ENCODE data around the gene CST7. TPM values are rescaled to one million over a fixed set of nuclear protein-coding genes. Genes with fewer than 3 reads are reported as not detected.

The CST7 gene
- total and polyA plus RNA-seq, 2 donors from 2014 or later, result 1.4 to 3.7 TPM

DNA sequence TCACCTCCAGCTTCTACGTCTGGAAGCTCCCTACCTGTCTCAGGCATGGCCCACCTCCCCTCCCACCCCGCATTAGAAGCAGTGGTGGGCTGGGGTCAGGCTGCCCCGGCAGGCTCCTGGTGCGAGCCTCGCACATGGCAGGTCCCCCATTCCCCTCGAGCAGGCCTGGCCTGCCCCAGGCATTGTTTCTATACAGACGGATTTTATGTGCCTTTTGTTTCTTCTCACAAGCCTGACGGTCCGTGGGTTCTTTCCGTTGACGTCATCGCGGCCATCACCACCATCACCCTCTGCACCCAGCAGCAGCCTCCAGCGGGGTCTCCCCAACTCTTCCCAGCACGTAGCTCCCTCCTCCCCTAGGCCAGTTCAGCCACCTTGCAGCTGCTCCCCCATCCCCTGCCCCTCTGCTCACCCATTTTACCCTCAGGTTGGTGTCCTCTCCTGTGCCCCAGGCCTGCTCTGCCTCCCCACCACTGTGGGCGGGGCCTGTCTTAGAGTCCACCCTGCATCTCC, 4.6 kb downstream of the CST7 start:
- Histone ChIP-seq H3K4me1 (ENCODE audit: control insufficient read depth in 2 of 3, insufficient read depth in 2 of 3, low read depth in 1 of 3, low read length in 3 of 3) (no peaks in the 10 kb centered on the region), H3K4me3 (ENCODE audit: low read length in 3 of 3) (no peak overlapping the region), H3K27me3 (ENCODE audit: control insufficient read depth, insufficient read depth, low read length) (no peaks in the 10 kb centered on the region), H3K27ac (ENCODE audit: low read depth in 2 of 2, low read length in 2 of 2) (no peak overlapping the region), H3K9ac (ENCODE audit: low read length in 3 of 3) (no peak overlapping the region), H3K9me3 (ENCODE audit: control insufficient read depth in 2 of 3, insufficient read depth in 1 of 3, low read length in 3 of 3) (no peaks in the 10 kb centered on the region), H3K36me3 (ENCODE audit: control insufficient read depth in 2 of 3, insufficient read depth in 3 of 3, low read length in 3 of 3) (peaks cover 0 to 2% (median 0%) of the 10 kb centered on the region in 3 donors)
- FAIRE-seq (no peak), DNase-seq (peak in 1 of 5 donors; percentile 21)
- intact Hi-C loops (cut with DNase I), result no loop called here
- TF ChIP-seq CTCF (IDR thresholded peaks at IDR 0.05; ENCODE audit: borderline replicate concordance, extremely low read depth, insufficient read depth), result no peak

- H3K4me3 ChIP-seq (ENCODE audit: low read length in 3 of 3), result no peak overlapping the region
- H3K27me3 ChIP-seq (ENCODE audit: control insufficient read depth, insufficient read depth, low read length), result no peaks in the 10 kb centered on the region
- intact Hi-C loops (cut with DNase I), result no loop called here
- no peak for TF ChIP-seq CTCF (IDR thresholded peaks at IDR 0.05; ENCODE audit: borderline replicate concordance, extremely low read depth, insufficient read depth)
- no peak for DNase-seq
- peaks cover 0 to 2% (median 0%) of the 10 kb centered on the region in 3 donors for H3K36me3 ChIP-seq (ENCODE audit: control insufficient read depth in 2 of 3, insufficient read depth in 3 of 3, low read length in 3 of 3)
- no peaks in the 10 kb centered on the region for H3K4me1 ChIP-seq (ENCODE audit: control insufficient read depth in 2 of 3, insufficient read depth in 2 of 3, low read depth in 1 of 3, low read length in 3 of 3)
- no peak for FAIRE-seq
- H3K9ac ChIP-seq (ENCODE audit: low read length in 3 of 3), result no peak overlapping the region
- H3K9me3 ChIP-seq (ENCODE audit: control insufficient read depth in 2 of 3, insufficient read depth in 1 of 3, low read length in 3 of 3), result no peaks in the 10 kb centered on the region
- no peak overlapping the region for H3K27ac ChIP-seq (ENCODE audit: low read depth in 2 of 2, low read length in 2 of 2)
These were observed 5.1 kb downstream of the CST7 start for GRCh38 chr20:24954151-24954550.

DNA sequence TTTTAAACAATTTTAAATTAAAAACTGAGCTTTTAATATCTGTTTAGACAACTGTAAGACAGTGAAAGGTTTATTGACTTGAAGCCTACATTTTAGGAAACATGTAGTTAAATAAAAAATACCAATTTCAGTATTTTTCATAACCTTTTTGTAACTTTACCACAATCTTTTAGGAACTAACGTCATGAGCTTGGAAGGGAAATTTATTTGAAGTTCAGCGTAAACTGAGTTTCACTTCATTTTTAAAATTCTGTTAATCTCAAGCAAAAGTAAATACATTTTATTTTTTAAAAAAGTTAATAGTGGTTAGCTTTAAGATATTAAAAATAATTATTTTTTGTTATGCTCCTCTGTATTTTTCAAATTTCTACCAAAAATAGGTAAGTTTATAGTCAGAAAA, 5.5 kb downstream of the CST7 start:
- Histone ChIP-seq H3K9ac (ENCODE audit: low read length in 3 of 3) (no peak overlapping the region), H3K4me1 (ENCODE audit: control insufficient read depth in 2 of 3, insufficient read depth in 2 of 3, low read depth in 1 of 3, low read length in 3 of 3) (no peaks in the 10 kb centered on the region), H3K9me3 (ENCODE audit: control insufficient read depth in 2 of 3, insufficient read depth in 1 of 3, low read length in 3 of 3) (no peaks in the 10 kb centered on the region), H3K4me3 (ENCODE audit: low read length in 3 of 3) (no peak overlapping the region), H3K27ac (ENCODE audit: low read depth in 2 of 2, low read length in 2 of 2) (no peak overlapping the region), H3K36me3 (ENCODE audit: control insufficient read depth in 2 of 3, insufficient read depth in 3 of 3, low read length in 3 of 3) (peaks cover 0 to 2% (median 0%) of the 10 kb centered on the region in 3 donors), H3K27me3 (ENCODE audit: control insufficient read depth, insufficient read depth, low read length) (no peaks in the 10 kb centered on the region)
- TF ChIP-seq CTCF (IDR thresholded peaks at IDR 0.05; ENCODE audit: borderline replicate concordance, extremely low read depth, insufficient read depth), result no peak
- no peak for DNase-seq
- intact Hi-C loops (cut with DNase I), result no loop called here
- FAIRE-seq, result peak; percentile 87

DNA sequence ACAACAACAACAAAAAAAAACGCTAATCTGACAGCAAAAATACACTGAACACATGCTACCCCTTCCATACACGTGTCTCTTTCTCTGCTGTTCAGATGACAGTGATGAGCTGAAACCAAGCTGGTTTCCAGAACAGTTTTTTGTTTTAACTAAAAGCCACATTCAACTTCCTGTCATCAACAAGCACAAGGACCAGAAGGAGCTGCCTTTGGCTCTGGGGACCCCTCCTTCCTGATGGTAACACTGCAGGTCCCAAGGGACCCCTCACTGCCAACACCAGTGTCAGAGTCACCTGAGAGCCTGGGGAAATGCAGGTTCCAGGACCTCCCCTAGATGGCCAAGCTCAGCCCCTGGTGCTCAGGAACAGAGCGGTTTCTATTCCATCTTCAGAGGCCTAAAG, 6.0 kb downstream of the CST7 start:
- no peak overlapping the region for H3K9ac ChIP-seq (ENCODE audit: low read length in 3 of 3)
- intact Hi-C loops (cut with DNase I), result no loop called here
- H3K4me1 ChIP-seq (ENCODE audit: control insufficient read depth in 2 of 3, insufficient read depth in 2 of 3, low read depth in 1 of 3, low read length in 3 of 3), result no peaks in the 10 kb centered on the region
- DNase-seq, result no peak
- H3K27ac ChIP-seq (ENCODE audit: low read depth in 2 of 2, low read length in 2 of 2), result no peak overlapping the region
- H3K36me3 ChIP-seq (ENCODE audit: control insufficient read depth in 2 of 3, insufficient read depth in 3 of 3, low read length in 3 of 3), result peaks cover 0 to 5% (median 0%) of the 10 kb centered on the region in 3 donors
- H3K9me3 ChIP-seq (ENCODE audit: control insufficient read depth in 2 of 3, insufficient read depth in 1 of 3, low read length in 3 of 3), result no peaks in the 10 kb centered on the region
- no peaks in the 10 kb centered on the region for H3K27me3 ChIP-seq (ENCODE audit: control insufficient read depth, insufficient read depth, low read length)
- H3K4me3 ChIP-seq (ENCODE audit: low read length in 3 of 3), result no peak overlapping the region
- TF ChIP-seq CTCF (IDR thresholded peaks at IDR 0.05; ENCODE audit: borderline replicate concordance, extremely low read depth, insufficient read depth), result no peak
- no peak for FAIRE-seq
